ENCODE data around the gene NOG.

DNA sequence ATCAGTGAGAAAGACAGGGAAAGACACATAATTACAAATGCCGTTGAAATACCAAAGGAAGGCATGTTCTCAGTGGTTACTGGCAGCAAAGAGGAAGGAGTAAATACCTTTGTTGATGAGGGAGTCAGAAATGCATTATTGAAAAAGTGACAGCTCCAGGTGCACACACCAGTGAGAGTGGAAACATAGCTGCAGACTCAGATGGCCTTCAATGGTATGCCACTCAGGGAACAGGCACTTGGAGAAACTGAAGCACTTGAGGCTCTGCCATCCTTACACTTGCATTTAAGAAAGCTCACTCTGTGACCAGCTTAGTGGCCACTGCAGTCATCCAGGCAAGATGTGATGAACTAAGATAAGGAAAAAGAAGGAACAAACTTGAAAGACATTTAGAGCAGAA, 29.9 kb downstream of the NOG start:
- TF ChIP-seq, protein P1, sequence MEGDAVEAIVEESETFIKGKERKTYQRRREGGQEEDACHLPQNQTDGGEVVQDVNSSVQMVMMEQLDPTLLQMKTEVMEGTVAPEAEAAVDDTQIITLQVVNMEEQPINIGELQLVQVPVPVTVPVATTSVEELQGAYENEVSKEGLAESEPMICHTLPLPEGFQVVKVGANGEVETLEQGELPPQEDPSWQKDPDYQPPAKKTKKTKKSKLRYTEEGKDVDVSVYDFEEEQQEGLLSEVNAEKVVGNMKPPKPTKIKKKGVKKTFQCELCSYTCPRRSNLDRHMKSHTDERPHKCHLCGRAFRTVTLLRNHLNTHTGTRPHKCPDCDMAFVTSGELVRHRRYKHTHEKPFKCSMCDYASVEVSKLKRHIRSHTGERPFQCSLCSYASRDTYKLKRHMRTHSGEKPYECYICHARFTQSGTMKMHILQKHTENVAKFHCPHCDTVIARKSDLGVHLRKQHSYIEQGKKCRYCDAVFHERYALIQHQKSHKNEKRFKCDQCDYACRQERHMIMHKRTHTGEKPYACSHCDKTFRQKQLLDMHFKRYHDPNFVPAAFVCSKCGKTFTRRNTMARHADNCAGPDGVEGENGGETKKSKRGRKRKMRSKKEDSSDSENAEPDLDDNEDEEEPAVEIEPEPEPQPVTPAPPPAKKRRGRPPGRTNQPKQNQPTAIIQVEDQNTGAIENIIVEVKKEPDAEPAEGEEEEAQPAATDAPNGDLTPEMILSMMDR (IDR thresholded peaks at IDR 0.05; ENCODE audit: low read depth, low read length, poor library complexity, severe bottlenecking): no peak
- no peak for TF ChIP-seq EZH2phosphoT487 (IDR thresholded peaks at IDR 0.05; ENCODE audit: borderline replicate concordance, low read length)
